M059J (cell line): ENCODE measurements around the gene LSM14B. TPM values are rescaled to one million over a fixed set of nuclear protein-coding genes. Genes with fewer than 3 reads are reported as not detected.

Experiments used
- DNase-seq: peaks from one replicate; pipeline ENCODE4 v3.0.0-alpha.2; 2012; ENCODE audit warnings: low read depth
- total RNA-seq: library from RNA; depleted of rRNA; stranded (reverse); fragments of >200 nt; shearing (Covaris generic); gene quantifications from 2 replicates; pipeline ENCODE4 v1.2.3, GENCODE V29; 2014; rRNA removed

The LSM14B gene
- total RNA-seq, result 46.5 and 60.4 TPM in 2 replicates

- DNase-seq, result peak; percentile 97
These were observed at the start of gene LSM14B for GRCh38 chr20:62121776-62122653. TSS of gene LSM14B (plus strand) at chr20:62122475. CDS start at chr20:62122667, 192 bp downstream.

DNA sequence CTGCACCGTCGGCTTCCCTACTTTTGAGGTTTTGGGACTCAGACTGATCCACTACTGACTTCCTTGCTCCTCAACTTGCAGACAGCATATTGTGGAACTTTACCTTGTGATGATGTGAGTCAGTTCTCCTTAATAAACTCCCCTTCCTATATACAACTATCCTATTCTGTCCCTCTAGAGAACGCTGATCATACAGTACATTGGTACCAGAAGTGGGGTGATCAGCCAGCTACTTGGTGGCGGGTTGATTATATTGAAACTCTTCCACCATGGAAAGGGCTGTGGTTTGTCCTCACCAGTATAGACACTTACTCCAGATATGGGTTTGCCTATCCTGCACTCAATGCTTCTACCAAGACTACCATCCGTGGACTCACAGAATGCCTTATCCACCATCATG is 49.0 kb upstream of the LSM14B start:
- DNase-seq, result no peak

GRCh38 chr20:62079166-62079565 is 43.1 kb upstream of the LSM14B start:
- no peak for DNase-seq

DNA sequence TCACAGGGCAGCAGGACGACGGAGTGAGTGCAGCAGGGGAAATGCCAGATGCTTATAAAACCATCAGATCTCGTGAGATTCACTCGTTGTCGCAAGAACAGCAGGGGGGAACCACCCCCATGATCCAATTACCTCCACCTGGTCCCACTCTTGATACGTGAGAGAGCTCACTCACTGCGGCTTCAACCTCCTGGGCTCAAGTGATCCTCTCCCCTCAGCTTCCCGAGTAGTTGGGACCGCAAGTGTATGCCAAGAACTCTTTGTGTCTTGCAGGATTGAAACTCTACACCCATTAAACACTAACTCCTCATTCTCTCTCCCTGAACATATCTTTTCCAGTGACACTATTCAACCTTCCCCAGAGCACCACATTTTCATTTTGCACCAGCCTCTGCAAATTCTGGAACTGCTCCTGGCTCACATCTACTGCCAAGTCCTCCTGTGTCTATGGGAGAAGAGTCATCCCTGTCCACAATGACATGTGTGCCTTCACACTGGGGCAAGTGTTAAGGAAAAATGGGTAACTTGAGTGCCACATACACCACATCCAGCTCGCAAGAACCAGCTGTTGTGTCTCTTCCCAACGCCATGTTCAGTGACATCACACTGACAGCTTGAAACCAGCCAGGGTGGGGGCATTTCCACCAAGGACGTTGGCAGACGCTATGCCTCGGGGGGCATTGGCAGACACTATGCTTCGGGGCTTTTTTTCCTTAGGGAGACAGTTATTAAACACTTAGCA is 41.9 kb upstream of the LSM14B start:
- peak; percentile 8 for DNase-seq

- no peak for DNase-seq
These were observed 39.0 kb upstream of the LSM14B start for GRCh38 chr20:62083312-62083711.

- DNase-seq, result peak; percentile 43
These were observed 38.1 kb upstream of the LSM14B start for GRCh38 chr20:62084224-62084623.

DNA sequence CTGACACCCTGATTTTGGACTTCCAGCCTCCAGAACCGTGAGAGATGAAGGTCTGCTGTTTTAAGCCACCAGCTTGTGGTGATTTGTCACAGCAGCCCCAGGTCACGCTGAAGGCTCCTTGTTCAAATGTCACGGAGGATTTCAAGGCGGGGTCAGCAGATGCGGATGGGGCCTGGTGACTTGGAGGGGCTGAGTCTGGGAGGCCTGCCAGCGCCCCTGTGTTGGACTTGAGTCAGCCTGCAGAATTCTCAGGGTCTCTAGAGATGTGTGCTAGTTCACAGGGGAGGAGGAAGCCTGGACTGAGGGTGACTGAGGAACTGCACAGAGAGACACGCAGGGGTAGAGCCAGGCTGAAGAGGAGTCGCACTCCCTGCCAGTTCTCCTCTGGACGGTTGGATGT is 37.1 kb upstream of the LSM14B start:
- no peak for DNase-seq

- peak; percentile 10 for DNase-seq
These were observed 35.0 kb upstream of the LSM14B start for GRCh38 chr20:62087227-62087626.

GRCh38 chr20:62087632-62088031 is 34.6 kb upstream of the LSM14B start:
- no peak for DNase-seq

GRCh38 chr20:62088258-62089127 is 33.8 kb upstream of the LSM14B start:
- DNase-seq, result peak; percentile 98

DNA sequence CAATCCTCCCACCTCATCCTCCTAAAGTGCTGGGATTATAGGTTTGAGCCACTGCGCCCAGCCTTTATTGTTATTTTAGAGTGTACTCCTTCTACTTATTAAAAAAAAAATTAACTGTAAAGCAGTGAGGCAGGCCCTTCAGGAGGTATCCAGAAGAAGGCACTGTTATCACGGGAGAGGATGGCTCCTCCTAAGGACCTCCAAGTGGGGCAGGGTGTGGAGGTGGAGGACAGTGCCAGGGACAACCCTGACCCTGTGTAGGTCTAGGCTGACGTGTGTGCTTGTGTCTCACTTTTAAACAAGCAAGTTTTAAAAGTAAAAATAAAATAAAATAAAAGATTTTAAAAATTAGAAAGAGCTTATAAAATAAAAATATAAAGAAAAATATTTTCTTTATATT is 32.9 kb upstream of the LSM14B start:
- no peak for DNase-seq

GRCh38 chr20:62096421-62097380 is 25.6 kb upstream of the LSM14B start:
- DNase-seq, result no peak

GRCh38 chr20:62097881-62098407 is 24.3 kb upstream of the LSM14B start:
- DNase-seq, result no peak

DNA sequence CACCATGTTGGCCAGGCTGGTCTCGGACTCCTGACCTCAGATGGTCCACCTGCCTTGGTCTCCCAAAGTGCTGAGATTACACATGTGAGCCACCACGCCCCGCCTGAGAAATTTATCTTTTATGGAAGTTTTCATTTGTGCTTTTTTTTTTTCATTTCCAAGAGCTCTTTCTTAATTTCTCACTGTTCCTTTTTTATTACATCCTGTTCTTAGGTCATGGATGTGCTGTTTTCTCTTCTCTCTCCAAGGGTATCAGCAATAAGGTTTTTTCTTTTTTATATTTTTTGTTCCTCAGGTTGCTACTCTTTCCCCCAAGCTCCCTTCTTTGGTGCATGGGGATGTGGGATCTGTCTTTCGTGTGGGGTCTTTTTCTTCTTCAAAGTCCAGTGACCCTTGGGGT is 21.2 kb upstream of the LSM14B start:
- no peak for DNase-seq

- no peak for DNase-seq
These were observed 18.6 kb upstream of the LSM14B start for GRCh38 chr20:62103508-62104233.

DNA sequence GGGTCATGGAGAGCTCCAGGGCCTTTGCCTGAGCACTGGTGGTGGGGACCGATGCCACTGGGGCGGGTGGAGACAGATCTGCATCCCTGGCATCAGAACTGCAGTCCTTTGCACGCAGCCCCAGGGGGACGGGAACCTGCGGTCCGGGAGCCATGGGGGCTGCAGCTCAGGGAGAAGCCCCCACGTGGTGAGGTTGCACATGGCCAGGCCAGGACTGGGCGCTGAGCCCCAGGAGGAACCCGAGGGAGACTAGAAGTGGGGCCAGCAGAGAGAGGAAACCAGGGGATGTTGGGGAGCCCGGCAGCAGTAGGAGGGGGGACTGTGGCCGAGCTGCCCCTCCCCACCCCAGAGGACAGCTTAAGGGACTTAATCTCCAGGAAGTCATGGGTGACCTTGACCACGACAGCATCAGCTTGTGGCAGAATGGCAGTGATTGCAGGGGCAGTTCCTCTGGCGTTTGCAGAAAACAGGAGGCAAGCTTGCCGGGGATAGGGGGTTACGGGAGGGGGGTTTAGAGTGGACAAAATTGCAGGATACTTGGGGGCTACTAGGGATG is 18.0 kb upstream of the LSM14B start:
- no peak for DNase-seq

DNA sequence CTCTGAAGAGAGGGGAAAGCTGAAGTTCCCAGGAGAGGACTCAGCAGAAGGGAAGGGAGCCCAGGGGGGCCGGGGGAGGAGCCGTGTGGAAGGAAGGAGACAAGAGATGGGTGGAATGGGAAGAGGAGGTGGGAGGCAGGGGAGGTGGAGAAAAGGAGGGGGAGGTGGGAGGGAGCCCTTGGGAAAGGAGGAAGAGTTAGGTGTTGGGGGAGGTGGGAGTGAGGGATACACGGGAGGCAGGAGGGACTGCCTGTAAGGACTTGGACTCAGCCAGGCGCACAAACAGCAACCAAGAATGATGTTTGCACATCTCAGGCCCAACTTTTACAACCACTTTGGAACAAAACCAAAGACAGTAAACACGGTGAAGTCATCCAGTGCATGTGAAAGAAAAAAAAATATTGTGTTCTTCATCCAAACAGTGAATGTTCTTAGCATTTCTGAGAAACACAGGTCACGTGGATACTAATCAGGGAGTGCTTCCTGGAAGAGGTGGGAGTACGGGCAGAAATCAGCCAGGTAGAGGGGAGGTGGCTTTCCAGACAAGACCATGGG is 17.4 kb upstream of the LSM14B start:
- peak; percentile 29 for DNase-seq

GRCh38 chr20:62105592-62105991 is 16.7 kb upstream of the LSM14B start:
- no peak for DNase-seq

DNA sequence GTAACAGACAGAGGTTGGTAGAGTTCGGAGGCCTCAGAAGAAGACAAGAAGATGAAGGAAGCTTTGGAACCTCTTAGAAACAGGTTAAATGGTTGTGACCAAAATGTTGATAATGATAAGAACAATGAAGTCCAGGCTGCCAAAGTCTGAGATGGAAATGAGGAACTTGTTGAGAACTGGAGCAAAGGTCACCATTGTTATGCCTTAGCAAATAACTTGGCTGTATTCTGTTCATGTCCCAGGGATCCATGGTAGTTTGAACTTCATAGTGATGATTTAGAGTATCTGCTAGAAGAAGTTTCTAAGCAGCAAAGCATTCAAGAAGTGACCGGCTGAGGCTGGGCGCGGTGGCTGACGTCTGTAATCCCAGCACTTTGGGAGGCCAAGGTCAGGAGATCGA is 11.1 kb upstream of the LSM14B start:
- DNase-seq, result no peak
